ENCODE measurements around the gene ALG12.

ALG12 gene

GRCh38 chr22:49945042-49945794 lies 27.0 kb upstream of the ALG12 start:
- peak; percentile 87 for DNase-seq

- no peak for DNase-seq
These were observed 26.2 kb upstream of the ALG12 start for GRCh38 chr22:49944399-49944891.

GRCh38 chr22:49943771-49944398 lies 25.6 kb upstream of the ALG12 start:
- no peak for DNase-seq

- no peak for DNase-seq
These were observed 25.1 kb upstream of the ALG12 start for GRCh38 chr22:49943405-49943765.

- no peak for DNase-seq
These were observed 24.5 kb upstream of the ALG12 start for GRCh38 chr22:49942565-49943404.

- no peak for DNase-seq
These were observed 23.5 kb upstream of the ALG12 start for GRCh38 chr22:49941507-49942316.

GRCh38 chr22:49938565-49939136 lies 20.4 kb upstream of the ALG12 start:
- DNase-seq: no peak

GRCh38 chr22:49937758-49938564 lies 19.7 kb upstream of the ALG12 start:
- DNase-seq: no peak

- DNase-seq: no peak
These were observed 18.9 kb upstream of the ALG12 start for GRCh38 chr22:49936973-49937757.

GRCh38 chr22:49936018-49936972 lies 18.1 kb upstream of the ALG12 start:
- DNase-seq: peak; percentile 95

GRCh38 chr22:49935561-49935960 lies 17.3 kb upstream of the ALG12 start:
- DNase-seq: no peak

- peak; percentile 94 for DNase-seq
These were observed 16.8 kb upstream of the ALG12 start for GRCh38 chr22:49934891-49935557.

GRCh38 chr22:49934160-49934890 lies 16.1 kb upstream of the ALG12 start:
- DNase-seq: peak; percentile 62

GRCh38 chr22:49933236-49934159 lies 15.3 kb upstream of the ALG12 start:
- DNase-seq: no peak

- peak; percentile 72 for DNase-seq
These were observed 12.6 kb upstream of the ALG12 start for GRCh38 chr22:49930596-49931412.

GRCh38 chr22:49929994-49930575 lies 11.8 kb upstream of the ALG12 start:
- no peak for DNase-seq
